Hematopoietic multipotent progenitor cell treated with erythropoietin and hydrocortisone succinate and interleukin-3 and kit ligand, for 8 days (in vitro differentiated cells): ENCODE data around the gene OR10V1.

Experiments used
- DNase-seq: peaks from one replicate; pipeline ENCODE4 v3.0.0-alpha.2; 2015

Gene OR10V1

GRCh38 chr11:59667812-59668187, 45.8 kb downstream of the OR10V1 start:
- DNase-seq = no peak

- DNase-seq = no peak
These were observed 46.7 kb downstream of the OR10V1 start for GRCh38 chr11:59666969-59667368.
